ENCODE data around the gene PIK3CD. TPM values are rescaled to one million over a fixed set of nuclear protein-coding genes. Genes with fewer than 3 reads are reported as not detected.
A peak's percentile ranks its signal among the peaks of the same experiment; 100 is the strongest.

Gene PIK3CD
- total and polyA plus RNA-seq, 2 donors (not counting 3 experiments of a cell fraction or from before 2014, with no cell fraction given) = 3.5 to 5.2 TPM

DNA sequence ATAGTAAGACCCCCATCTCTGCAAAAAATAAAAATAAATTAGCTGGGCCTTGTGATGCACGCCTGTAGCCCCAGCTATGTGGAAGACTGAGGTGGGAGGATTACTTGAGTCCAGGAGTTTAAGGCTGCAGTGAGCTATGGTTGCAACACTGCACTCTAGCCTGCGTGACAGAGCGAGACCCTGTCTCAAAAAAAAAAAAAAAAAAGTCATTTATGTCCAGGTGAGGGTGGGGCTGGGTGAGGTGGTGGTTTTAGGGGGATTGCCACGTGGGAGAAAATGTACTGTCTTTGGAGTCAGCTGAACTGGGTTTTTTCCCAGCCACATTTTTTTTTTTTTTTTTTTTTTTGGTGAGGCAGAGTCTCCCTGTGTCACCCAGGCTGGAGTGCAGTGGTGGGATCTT, 6.7 kb downstream of the PIK3CD start:
- CTCF ChIA-PET = no interaction called here
- no peaks in the 10 kb centered on the region for H4K20me1 ChIP-seq (replicated peaks; ENCODE audit: control insufficient read depth, extremely low read depth, insufficient read depth, low read length)
- dilution Hi-C loops (cut with MboI; ENCODE audit: extremely low pct_ligation_motif_present, low sequenced_read_pairs) (no loop called here), intact Hi-C loops (cut with micrococcal nuclease) (no loop called here)
- H3K27ac ChIP-seq (ENCODE audit: insufficient read depth, low read depth, low read length) = no peak overlapping the region
- H3K9ac ChIP-seq (replicated peaks; ENCODE audit: extremely low read depth, insufficient read depth, low read length) = no peak overlapping the region
- H3K4me2 ChIP-seq (ENCODE audit: insufficient read depth, low read length) = no peak overlapping the region
- TF ChIP-seq MYC (IDR thresholded peaks at IDR 0.05; ENCODE audit: low read depth, low read length) (no peak), JUN (IDR thresholded peaks at IDR 0.05; ENCODE audit: borderline replicate concordance, insufficient read depth, insufficient read length, low read depth) (no peak), POLR2A (IDR thresholded peaks at IDR 0.05; ENCODE audit: low read depth, low read length) (no peak), POLR2AphosphoS5 (IDR thresholded peaks at IDR 0.05; ENCODE audit: insufficient read depth, low read depth, low read length) (no peak), GATA2 (IDR thresholded peaks at IDR 0.05; ENCODE audit: insufficient read depth, insufficient read length, low read depth, low read length) (no peak), FOS (IDR thresholded peaks at IDR 0.05; ENCODE audit: borderline replicate concordance, insufficient read depth, low read length) (no peak), EZH2 (IDR thresholded peaks at IDR 0.05; ENCODE audit: borderline replicate concordance, low read depth, low read length, severe bottlenecking) (no peak)
- TF ChIP-seq, protein P1, sequence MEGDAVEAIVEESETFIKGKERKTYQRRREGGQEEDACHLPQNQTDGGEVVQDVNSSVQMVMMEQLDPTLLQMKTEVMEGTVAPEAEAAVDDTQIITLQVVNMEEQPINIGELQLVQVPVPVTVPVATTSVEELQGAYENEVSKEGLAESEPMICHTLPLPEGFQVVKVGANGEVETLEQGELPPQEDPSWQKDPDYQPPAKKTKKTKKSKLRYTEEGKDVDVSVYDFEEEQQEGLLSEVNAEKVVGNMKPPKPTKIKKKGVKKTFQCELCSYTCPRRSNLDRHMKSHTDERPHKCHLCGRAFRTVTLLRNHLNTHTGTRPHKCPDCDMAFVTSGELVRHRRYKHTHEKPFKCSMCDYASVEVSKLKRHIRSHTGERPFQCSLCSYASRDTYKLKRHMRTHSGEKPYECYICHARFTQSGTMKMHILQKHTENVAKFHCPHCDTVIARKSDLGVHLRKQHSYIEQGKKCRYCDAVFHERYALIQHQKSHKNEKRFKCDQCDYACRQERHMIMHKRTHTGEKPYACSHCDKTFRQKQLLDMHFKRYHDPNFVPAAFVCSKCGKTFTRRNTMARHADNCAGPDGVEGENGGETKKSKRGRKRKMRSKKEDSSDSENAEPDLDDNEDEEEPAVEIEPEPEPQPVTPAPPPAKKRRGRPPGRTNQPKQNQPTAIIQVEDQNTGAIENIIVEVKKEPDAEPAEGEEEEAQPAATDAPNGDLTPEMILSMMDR (IDR thresholded peaks at IDR 0.05; ENCODE audit: extremely low read depth in 1 of 2, insufficient read depth in 1 of 2, low read depth in 1 of 2, low read length in 2 of 2) = no peak
- TF ChIP-seq, protein P2, sequence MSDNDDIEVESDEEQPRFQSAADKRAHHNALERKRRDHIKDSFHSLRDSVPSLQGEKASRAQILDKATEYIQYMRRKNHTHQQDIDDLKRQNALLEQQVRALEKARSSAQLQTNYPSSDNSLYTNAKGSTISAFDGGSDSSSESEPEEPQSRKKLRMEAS (IDR thresholded peaks at IDR 0.05; ENCODE audit: insufficient read depth, insufficient read length) = no peak
- no peaks in the 10 kb centered on the region for H3K79me2 ChIP-seq (ENCODE audit: control insufficient read depth, insufficient read depth, low read length)
- FAIRE-seq (peak; percentile 12), DNase-seq (ENCODE audit: low read depth, low spot score) (no peak)
- no peaks in the 10 kb centered on the region for H3K36me3 ChIP-seq (ENCODE audit: control insufficient read depth in 2 of 2, extremely low read depth in 1 of 2, insufficient read depth in 2 of 2, low read length in 2 of 2)
- no TSS peak for BruUV-seq (replicated peaks)
- no peaks in the 10 kb centered on the region for H3K9me1 ChIP-seq (replicated peaks; ENCODE audit: control insufficient read depth, extremely low read depth, insufficient read depth, low read length)
- peaks cover 11 to 12% of the 10 kb centered on the region in 2 experiments for H3K27me3 ChIP-seq (ENCODE audit: control insufficient read depth in 2 of 2, insufficient read depth in 2 of 2, low read length in 2 of 2)
- no peaks in the 10 kb centered on the region for H3K4me1 ChIP-seq (ENCODE audit: control insufficient read depth, extremely low read depth, insufficient read depth, low read length)
- POLR2A ChIA-PET = no interaction called here
- no peaks in the 10 kb centered on the region for H3K9me3 ChIP-seq (replicated peaks; ENCODE audit: control insufficient read depth, insufficient read depth, low read length)
- no peak overlapping the region for H2AFZ ChIP-seq (ENCODE audit: low read depth, low read length)
- H3K4me3 ChIP-seq (replicated peaks in 1 of 3; ENCODE audit: insufficient read depth in 1 of 3, low read depth in 1 of 3, low read length in 3 of 3) = no peak overlapping the region
